Measurements from ENCODE around the gene LMOD2.

Gene LMOD2

DNA sequence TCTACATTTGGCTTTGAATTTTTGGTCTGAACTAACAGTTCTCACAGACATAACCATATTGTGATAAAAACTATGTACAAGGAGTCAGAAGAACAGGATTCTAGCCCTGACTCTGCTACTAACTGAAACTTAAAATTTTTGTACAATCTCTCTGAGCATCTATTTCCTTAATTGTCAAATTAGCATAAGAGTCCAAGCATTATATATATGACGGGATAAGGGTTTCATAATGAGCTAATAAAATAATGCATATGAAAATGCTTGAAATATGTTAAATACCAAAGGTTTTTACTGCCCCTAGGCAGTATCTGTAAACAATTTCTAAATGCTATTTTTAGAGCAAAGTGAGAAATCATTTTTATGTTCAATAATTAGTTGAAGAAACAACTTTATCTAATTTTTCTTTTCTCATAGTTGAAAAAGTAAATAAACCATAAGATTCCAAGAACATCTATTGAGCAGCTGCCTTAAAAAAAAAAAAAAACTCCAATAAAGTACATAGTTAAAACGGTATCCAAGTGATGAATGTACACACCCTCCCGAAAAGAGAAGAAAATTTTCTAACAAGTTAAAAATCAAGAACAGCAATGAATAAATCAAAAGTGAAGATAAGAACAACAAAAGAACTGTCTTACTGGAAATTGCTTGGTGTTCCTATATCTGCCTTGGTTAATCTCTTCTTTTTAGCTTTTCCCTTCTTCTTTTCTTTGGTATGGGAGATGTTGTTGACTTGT is 40.4 kb downstream of the LMOD2 start:
- TF ChIP-seq POLR2A (IDR thresholded peaks at IDR 0.05; ENCODE audit: low read depth, low read length) (no peak), TAF1 (IDR thresholded peaks at IDR 0.05; ENCODE audit: borderline replicate concordance, low read depth, low read length) (no peak), POLR2AphosphoS5 (IDR thresholded peaks at IDR 0.05; ENCODE audit: low read depth, low read length) (no peak)
- DNase-seq (ENCODE audit: insufficient read length) (no peak), FAIRE-seq (no peak)

DNA sequence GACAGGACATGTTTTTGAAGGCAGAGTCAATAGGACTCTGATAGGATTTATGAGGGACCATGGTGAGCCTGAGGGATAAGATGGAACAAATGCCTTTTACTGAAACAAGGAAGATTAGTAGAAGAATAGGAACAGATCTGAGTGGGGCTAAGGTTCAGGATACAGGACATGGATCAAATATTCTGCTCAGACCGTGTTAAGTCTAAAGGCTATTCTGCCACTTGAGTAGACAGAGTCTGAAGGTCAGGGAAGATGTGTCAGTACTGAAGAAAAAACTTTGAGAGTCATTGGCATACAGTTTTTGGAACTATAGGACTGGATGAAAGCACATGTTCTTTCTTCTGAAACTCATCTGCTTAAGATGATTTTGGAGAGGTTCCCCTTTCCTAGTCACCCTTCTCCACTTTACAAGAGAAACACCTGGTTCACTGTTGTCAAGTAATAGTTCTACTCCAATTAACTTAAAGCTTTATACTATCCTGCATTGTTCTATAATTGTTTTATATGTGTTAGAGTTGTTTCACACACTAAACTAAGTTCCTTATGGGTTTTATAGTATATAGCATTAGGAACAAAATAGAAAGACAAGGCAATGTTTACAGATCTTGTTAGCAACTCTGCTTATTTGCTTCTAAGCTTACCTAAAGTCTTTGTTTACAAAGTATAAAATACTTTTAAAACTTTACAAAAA is 49.7 kb downstream of the LMOD2 start:
- FAIRE-seq, result peak; percentile 42
- no peak for DNase-seq (ENCODE audit: insufficient read length)
- TF ChIP-seq TAF1 (IDR thresholded peaks at IDR 0.05; ENCODE audit: borderline replicate concordance, low read depth, low read length), result no peak
- TF ChIP-seq POLR2A (IDR thresholded peaks at IDR 0.05; ENCODE audit: low read depth, low read length), result no peak
- no peak for TF ChIP-seq POLR2AphosphoS5 (IDR thresholded peaks at IDR 0.05; ENCODE audit: low read depth, low read length)

DNA sequence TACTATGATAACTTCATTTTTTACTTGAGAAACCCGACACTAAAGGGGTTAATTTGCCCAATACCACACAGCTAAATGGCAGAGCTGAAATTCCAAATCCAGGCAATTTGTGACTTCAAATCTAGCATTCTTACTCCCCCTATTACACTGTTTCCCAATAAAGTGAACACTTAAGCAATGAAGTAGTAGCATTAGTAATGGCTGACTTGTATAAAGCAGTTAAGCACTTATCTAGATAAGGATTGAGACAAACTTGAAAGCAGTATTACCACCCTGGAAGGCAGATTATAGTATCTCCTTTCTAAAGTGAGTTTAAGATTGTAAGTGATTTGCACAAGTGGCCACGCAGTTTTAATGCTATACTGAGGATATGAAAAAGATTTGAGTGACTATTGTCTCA is 53.9 kb downstream of the LMOD2 start:
- TF ChIP-seq POLR2A (IDR thresholded peaks at IDR 0.05; ENCODE audit: low read depth, low read length), result no peak
- FAIRE-seq, result no peak
- DNase-seq (ENCODE audit: insufficient read length), result no peak

DNA sequence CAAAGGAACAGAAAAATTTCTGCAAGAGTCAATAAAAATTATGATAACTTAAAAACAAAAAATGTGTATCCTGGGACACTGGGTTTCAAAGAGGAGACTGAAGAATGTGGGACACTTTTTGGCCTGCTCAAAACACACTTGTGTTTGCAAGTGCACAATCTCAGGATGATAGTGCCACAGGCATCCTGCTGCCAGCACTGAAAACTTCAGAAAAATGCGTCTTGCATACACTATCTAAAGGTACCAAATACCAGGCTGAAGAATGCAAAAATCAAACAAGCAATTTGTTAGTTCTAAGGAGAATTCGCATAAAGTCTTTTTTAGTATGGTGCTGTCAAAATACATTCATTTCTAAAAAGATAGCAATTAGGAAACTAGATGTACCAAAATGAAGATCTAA is 55.0 kb downstream of the LMOD2 start:
- no peak for TF ChIP-seq TAF1 (IDR thresholded peaks at IDR 0.05; ENCODE audit: borderline replicate concordance, low read depth, low read length)
- TF ChIP-seq POLR2A (IDR thresholded peaks at IDR 0.05; ENCODE audit: low read depth, low read length), result no peak
- TF ChIP-seq POLR2AphosphoS5 (IDR thresholded peaks at IDR 0.05; ENCODE audit: low read depth, low read length), result no peak
- no peak for DNase-seq (ENCODE audit: insufficient read length)
- FAIRE-seq, result no peak

DNA sequence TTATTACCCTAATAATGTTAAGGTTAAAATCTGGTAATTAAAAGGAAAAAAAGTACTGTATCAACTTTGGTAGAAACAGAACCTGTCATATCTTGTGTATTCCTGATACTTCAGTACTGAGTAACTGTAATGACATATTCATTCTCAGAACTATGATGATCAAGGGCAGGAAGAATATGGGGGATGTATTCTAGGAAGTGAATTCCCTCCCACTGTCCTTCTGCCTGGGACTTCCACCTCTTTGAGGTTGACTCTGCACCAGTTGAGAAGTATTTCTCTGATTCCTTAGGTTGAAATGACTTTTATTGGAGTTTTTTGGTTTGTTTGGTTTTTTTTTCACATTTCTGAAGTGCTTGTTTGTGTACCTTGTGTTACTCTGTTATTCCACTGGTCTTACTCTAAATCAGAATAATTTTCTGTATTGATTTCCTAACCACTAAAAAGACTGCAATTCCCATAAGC is 56.2 kb downstream of the LMOD2 start:
- TF ChIP-seq POLR2AphosphoS5 (IDR thresholded peaks at IDR 0.05; ENCODE audit: low read depth, low read length) (no peak), POLR2A (IDR thresholded peaks at IDR 0.05; ENCODE audit: low read depth, low read length) (no peak), TAF1 (IDR thresholded peaks at IDR 0.05; ENCODE audit: borderline replicate concordance, low read depth, low read length) (no peak)
- no peak for DNase-seq (ENCODE audit: insufficient read length)
- no peak for FAIRE-seq

DNA sequence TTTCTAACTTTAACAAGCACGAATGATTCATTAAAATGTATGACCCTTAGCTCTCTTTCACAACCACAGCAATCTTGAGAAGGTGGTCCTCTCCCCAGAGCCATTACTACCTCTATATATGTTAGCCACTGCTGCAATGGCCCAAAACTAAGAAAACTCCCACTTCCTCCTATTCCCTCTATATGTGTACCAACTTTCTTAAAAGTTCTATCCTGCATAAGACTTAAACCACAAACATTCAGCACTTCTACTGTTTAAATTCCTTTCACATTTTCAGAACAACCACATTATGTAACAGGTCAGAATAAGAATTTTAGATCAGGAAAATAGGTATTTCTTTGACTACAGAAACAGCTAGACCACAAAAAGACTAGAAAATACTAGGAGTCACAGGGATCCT is 57.0 kb downstream of the LMOD2 start:
- FAIRE-seq, result no peak
- TF ChIP-seq TAF1 (IDR thresholded peaks at IDR 0.05; ENCODE audit: borderline replicate concordance, low read depth, low read length) (no peak), POLR2A (IDR thresholded peaks at IDR 0.05; ENCODE audit: low read depth, low read length) (no peak), POLR2AphosphoS5 (IDR thresholded peaks at IDR 0.05; ENCODE audit: low read depth, low read length) (no peak)
- DNase-seq (ENCODE audit: insufficient read length), result no peak

All from GM12892 (cell line).